ENCODE results near the gene ISLR.

DNA sequence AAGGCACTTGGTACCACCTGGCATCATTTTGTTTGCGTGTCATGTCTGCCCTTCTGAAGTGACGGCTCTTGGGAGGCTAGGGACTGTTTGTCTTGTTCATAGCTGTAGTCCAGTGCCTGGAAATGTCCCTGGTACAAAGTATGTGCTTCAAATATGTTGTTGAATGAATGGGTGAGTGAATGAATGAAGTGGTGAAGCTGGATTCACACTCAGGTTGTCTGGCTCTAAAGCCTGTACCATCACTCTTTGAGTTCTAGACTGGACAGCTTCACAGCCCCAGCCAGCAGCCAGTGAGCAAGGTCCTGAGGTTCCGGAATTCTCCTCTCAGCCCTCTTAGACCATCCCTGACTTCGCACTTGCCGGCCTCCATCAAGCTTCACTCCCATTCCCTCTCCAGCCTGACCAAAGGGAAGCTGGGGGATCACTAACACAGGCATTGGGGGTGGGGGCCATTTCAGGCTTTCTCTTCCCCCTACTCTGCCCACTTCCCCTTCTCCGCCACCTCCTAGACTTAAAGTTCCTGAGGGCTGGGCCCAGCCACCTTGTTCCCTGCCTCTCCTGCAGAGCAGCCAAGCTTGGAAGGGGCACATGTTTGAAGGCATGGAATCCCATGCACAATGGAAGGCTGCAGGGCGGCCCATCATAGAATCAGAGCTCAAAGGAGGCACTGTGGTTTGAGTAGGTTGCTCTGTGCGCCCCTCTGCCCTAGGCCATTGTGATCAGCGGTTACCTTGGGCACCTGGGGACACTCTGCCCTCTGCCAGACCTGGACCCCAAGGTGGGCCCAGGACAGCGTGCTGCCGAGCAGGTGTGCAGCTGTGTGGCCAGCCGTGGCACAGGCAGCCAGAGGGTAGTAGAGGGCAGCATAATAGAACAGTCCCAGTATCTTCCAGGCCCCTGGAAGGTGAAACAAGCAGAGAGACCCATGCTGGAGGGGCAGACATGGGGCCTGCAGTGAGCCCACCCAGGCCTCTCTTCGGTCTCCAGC is 21.4 kb downstream of the ISLR start:
- TF ChIP-seq, protein P1, sequence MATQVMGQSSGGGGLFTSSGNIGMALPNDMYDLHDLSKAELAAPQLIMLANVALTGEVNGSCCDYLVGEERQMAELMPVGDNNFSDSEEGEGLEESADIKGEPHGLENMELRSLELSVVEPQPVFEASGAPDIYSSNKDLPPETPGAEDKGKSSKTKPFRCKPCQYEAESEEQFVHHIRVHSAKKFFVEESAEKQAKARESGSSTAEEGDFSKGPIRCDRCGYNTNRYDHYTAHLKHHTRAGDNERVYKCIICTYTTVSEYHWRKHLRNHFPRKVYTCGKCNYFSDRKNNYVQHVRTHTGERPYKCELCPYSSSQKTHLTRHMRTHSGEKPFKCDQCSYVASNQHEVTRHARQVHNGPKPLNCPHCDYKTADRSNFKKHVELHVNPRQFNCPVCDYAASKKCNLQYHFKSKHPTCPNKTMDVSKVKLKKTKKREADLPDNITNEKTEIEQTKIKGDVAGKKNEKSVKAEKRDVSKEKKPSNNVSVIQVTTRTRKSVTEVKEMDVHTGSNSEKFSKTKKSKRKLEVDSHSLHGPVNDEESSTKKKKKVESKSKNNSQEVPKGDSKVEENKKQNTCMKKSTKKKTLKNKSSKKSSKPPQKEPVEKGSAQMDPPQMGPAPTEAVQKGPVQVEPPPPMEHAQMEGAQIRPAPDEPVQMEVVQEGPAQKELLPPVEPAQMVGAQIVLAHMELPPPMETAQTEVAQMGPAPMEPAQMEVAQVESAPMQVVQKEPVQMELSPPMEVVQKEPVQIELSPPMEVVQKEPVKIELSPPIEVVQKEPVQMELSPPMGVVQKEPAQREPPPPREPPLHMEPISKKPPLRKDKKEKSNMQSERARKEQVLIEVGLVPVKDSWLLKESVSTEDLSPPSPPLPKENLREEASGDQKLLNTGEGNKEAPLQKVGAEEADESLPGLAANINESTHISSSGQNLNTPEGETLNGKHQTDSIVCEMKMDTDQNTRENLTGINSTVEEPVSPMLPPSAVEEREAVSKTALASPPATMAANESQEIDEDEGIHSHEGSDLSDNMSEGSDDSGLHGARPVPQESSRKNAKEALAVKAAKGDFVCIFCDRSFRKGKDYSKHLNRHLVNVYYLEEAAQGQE (IDR thresholded peaks at IDR 0.05) = no peak
- TF ChIP-seq, protein P2, sequence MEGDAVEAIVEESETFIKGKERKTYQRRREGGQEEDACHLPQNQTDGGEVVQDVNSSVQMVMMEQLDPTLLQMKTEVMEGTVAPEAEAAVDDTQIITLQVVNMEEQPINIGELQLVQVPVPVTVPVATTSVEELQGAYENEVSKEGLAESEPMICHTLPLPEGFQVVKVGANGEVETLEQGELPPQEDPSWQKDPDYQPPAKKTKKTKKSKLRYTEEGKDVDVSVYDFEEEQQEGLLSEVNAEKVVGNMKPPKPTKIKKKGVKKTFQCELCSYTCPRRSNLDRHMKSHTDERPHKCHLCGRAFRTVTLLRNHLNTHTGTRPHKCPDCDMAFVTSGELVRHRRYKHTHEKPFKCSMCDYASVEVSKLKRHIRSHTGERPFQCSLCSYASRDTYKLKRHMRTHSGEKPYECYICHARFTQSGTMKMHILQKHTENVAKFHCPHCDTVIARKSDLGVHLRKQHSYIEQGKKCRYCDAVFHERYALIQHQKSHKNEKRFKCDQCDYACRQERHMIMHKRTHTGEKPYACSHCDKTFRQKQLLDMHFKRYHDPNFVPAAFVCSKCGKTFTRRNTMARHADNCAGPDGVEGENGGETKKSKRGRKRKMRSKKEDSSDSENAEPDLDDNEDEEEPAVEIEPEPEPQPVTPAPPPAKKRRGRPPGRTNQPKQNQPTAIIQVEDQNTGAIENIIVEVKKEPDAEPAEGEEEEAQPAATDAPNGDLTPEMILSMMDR (IDR thresholded peaks at IDR 0.05; ENCODE audit: low read depth, low read length, missing input control) = no peak
- no peak for TF ChIP-seq SP1 (IDR thresholded peaks at IDR 0.05)
- TF ChIP-seq, protein P3, sequence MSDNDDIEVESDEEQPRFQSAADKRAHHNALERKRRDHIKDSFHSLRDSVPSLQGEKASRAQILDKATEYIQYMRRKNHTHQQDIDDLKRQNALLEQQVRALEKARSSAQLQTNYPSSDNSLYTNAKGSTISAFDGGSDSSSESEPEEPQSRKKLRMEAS (IDR thresholded peaks at IDR 0.05) = no peak
- TF ChIP-seq, protein P4, sequence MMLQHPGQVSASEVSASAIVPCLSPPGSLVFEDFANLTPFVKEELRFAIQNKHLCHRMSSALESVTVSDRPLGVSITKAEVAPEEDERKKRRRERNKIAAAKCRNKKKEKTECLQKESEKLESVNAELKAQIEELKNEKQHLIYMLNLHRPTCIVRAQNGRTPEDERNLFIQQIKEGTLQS (IDR thresholded peaks at IDR 0.05) = no peak
- no peak for TF ChIP-seq HNF4G (IDR thresholded peaks at IDR 0.05)
- TF ChIP-seq, protein P5, sequence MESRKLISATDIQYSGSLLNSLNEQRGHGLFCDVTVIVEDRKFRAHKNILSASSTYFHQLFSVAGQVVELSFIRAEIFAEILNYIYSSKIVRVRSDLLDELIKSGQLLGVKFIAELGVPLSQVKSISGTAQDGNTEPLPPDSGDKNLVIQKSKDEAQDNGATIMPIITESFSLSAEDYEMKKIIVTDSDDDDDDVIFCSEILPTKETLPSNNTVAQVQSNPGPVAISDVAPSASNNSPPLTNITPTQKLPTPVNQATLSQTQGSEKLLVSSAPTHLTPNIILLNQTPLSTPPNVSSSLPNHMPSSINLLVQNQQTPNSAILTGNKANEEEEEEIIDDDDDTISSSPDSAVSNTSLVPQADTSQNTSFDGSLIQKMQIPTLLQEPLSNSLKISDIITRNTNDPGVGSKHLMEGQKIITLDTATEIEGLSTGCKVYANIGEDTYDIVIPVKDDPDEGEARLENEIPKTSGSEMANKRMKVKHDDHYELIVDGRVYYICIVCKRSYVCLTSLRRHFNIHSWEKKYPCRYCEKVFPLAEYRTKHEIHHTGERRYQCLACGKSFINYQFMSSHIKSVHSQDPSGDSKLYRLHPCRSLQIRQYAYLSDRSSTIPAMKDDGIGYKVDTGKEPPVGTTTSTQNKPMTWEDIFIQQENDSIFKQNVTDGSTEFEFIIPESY (IDR thresholded peaks at IDR 0.05) = no peak
